Skeletal muscle tissue (tissue), 4 donors: Measurements from ENCODE around the gene OR6C4. TPM values are rescaled to one million over a fixed set of nuclear protein-coding genes. Genes with fewer than 3 reads are reported as not detected.
"Not testable (repeated sequence)": the region's sequence is repeated elsewhere in the genome, so short reads cannot be mapped to it uniquely, and the experiment has no call there.

ENCODE experiments used
- H3K27ac ChIP-seq: one replicate; pipeline ENCODE4 v1.7.0; 2013; ENCODE audit warnings: mild to moderate bottlenecking, low read depth, low read length, inconsistent platforms
- H3K27me3 ChIP-seq, 3 donors: one replicate each; pipeline ENCODE4 v1.7.0; 2013; ENCODE audit warnings: low read length in 3 of 3; ENCODE audit not compliant: control insufficient read depth in 3 of 3, insufficient read depth in 3 of 3
- H3K36me3 ChIP-seq, 3 donors: one replicate each; pipeline ENCODE4 v1.7.0; 2013; ENCODE audit warnings: low read length in 3 of 3; ENCODE audit not compliant: control insufficient read depth in 3 of 3, insufficient read depth in 3 of 3
- H3K4me1 ChIP-seq, 3 donors: one replicate each; pipeline ENCODE4 v1.7.0; 2013; ENCODE audit warnings: low read length in 3 of 3, mild to moderate bottlenecking in 3 of 3; ENCODE audit not compliant: control insufficient read depth in 3 of 3, insufficient read depth in 3 of 3
- H3K4me3 ChIP-seq, 3 donors: one replicate each; pipeline ENCODE4 v1.7.0; 2013; ENCODE audit warnings: low read length in 3 of 3
- H3K9ac ChIP-seq, 3 donors: one replicate each; pipeline ENCODE4 v1.7.0; 2013; ENCODE audit warnings: low read length in 3 of 3, mild to moderate bottlenecking in 3 of 3, moderate library complexity in 2 of 3, low read depth in 1 of 3
- H3K9me3 ChIP-seq, 3 donors: one replicate each; pipeline ENCODE4 v1.7.0; 2013; ENCODE audit warnings: low read length in 3 of 3; ENCODE audit not compliant: control insufficient read depth in 3 of 3
- total RNA-seq: library from RNA; depleted of rRNA; stranded (reverse); fragments of >200 nt; gene quantifications from one replicate; pipeline ENCODE4 v1.2.3, GENCODE V29; 2014
- donor health status: Osteomylitis.

OR6C4 gene
- total RNA-seq, 1 donor from 2014 or later: not detected

DNA sequence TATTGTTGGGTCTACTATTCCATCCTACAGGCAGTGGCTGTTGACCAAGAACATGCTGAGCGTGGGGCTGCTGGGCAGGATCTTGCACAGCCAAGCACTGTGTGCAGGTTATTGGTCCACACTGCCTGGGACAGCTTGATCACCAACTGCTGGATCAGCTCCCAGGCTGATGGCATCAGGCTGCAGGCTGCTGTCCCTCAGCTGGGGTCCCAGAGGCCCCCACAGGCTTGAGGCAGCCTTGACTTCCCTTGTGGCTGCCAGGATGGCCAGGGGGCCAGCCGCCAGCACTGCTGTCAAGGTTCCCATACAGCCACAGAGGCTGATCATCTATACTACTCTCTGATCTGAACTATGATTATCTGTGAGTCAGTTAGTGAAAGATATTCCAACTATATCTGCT lies 32.7 kb downstream of the OR6C4 start:
- Histone ChIP-seq H3K4me3 (no peak overlapping the region), H3K9ac (no peak overlapping the region), H3K27me3 (no peaks in the 10 kb centered on the region), H3K36me3 (no peaks in the 10 kb centered on the region), H3K4me1 (no peaks in the 10 kb centered on the region), H3K9me3 (peaks cover 0 to 3% (median 0%) of the 10 kb centered on the region in 3 donors), H3K27ac (no peak overlapping the region)

DNA sequence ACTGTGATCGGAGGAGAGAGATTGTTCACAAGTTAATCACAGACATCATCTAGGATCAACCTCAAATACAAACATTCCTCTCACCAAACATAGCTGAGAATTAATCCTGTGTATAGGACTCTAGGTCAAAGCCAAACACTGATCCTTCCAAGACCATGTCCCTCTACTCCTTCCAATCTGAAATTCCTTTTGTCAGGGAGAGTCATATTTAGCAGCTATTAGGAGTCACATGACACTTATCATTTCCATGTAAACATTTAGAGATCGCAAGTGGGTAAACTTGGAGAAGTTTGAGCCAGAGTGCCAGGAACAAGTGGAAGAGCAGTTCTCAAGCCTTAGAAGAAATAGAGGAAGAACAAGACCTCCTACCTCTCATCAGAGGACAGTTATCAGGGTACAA lies 36.4 kb downstream of the OR6C4 start:
- H3K4me1 ChIP-seq: no peaks in the 10 kb centered on the region
- peaks cover 0 to 3% (median 0%) of the 10 kb centered on the region in 3 donors for H3K9me3 ChIP-seq
- H3K27me3 ChIP-seq: no peaks in the 10 kb centered on the region
- H3K27ac ChIP-seq: no peak overlapping the region
- H3K36me3 ChIP-seq: no peaks in the 10 kb centered on the region
- H3K4me3 ChIP-seq: no peak overlapping the region
- H3K9ac ChIP-seq: no peak overlapping the region

DNA sequence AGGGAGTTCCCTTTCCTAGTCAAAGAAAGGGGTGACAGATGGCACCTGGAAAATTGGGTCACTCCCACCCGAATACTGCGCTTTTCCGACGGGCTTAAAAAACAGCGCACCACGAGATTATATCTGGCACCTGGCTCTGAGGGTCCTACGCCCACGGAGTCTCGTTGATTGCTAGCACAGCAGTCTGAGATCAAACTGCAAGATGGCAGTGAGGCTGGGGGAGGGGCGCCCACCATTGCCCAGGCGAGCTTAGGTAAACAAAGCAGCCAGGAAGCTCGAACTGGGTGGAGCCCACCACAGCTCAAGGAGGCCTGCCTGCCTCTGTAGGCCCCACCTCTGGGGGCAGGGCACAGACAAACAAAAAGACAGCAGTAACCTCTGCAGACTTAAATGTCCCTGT lies 40.8 kb downstream of the OR6C4 start:
- not testable (repeated sequence) for H3K9me3 ChIP-seq, H3K27ac ChIP-seq, H3K4me1 ChIP-seq, H3K4me3 ChIP-seq, H3K9ac ChIP-seq, H3K27me3 ChIP-seq, H3K36me3 ChIP-seq

Other genes with a start within 250 kb of the OR6C4 start
- gene OR6C1, start 235.3 kb upstream of the OR6C4 start, total RNA-seq: not detected
- not detected for gene OR6C3, start 218.9 kb upstream of the OR6C4 start, total RNA-seq
- gene OR6C75, start 186.6 kb upstream of the OR6C4 start, total RNA-seq: not detected
- gene OR6C65, start 149.1 kb upstream of the OR6C4 start, total RNA-seq: not detected
- not detected for gene OR6C76, start 123.3 kb upstream of the OR6C4 start, total RNA-seq
- gene OR6C2, start 105.5 kb upstream of the OR6C4 start, total RNA-seq: not detected
- not detected for gene OR6C70, start 79.5 kb upstream of the OR6C4 start, total RNA-seq
- not detected for gene OR6C68, start 57.2 kb upstream of the OR6C4 start, total RNA-seq
- gene OR2AP1, start 22.9 kb downstream of the OR6C4 start, total RNA-seq: not detected
- not detected for gene OR10P1, start 87.3 kb downstream of the OR6C4 start, total RNA-seq
- 123 TPM for gene ITGA7, start 158.3 kb downstream of the OR6C4 start, total RNA-seq
- gene BLOC1S1, start 166.4 kb downstream of the OR6C4 start, total RNA-seq: 42.3 TPM
- gene RDH5, start 170.8 kb downstream of the OR6C4 start, total RNA-seq: 19.8 TPM
- 1,640 TPM for gene CD63, start 179.4 kb downstream of the OR6C4 start, total RNA-seq
- 3.1 TPM for gene GDF11, start 193.5 kb downstream of the OR6C4 start, total RNA-seq